IMR-90 (cell line): ENCODE results near the gene C14orf93. TPM values are rescaled to one million over a fixed set of nuclear protein-coding genes. Genes with fewer than 3 reads are reported as not detected.

ENCODE experiments used
- ATAC-seq: fragments of 200-7000 bp; cut with Tn5 transposase; 2 replicates; pipeline ENCODE4 v1.9.1; 2020; ENCODE audit warnings: low read depth, mild to moderate bottlenecking, moderate library complexity
- BruUV-seq: library from RNA; stranded (reverse); fragments of 400-500 nt; replicated peaks from 2 replicates; lab custom pipeline; 2021; lab: Mats Ljungman, UMichigan
- CTCF ChIA-PET: fragments of 300-600 bp; formaldehyde crosslinking; extraction: SDS; loops from one replicate; lab custom pipeline; 2021; ENCODE audit warnings: antibody characterized with exemption; lab: Yijun Ruan, JAX
- POLR2A ChIA-PET: fragments of 300-600 bp; sonication (Branson Sonifier 250); formaldehyde crosslinking; loops from one replicate; lab custom pipeline; 2022; ENCODE audit warnings: antibody characterized with exemption; ENCODE audit not compliant: unreplicated experiment; lab: Charles Lee
- DNase-seq: peaks from one replicate; pipeline ENCODE4 v3.0.0; 2013
- H2AFZ ChIP-seq: replicated peaks from 2 replicates; pipeline ENCODE3; 2013; ENCODE audit warnings: low read length, mild to moderate bottlenecking; ENCODE audit not compliant: poor library complexity
- H2AK5ac ChIP-seq: 2 replicates; pipeline ENCODE4 v1.6.1; 2013; ENCODE audit warnings: low read depth, low read length, inconsistent platforms
- H2AK9ac ChIP-seq: replicated peaks from 2 replicates; pipeline ENCODE3; 2013; ENCODE audit warnings: mild to moderate bottlenecking, low read depth, low read length, moderate library complexity; ENCODE audit not compliant: poor library complexity
- H2BK120ac ChIP-seq: 2 replicates; pipeline ENCODE4 v1.6.1; 2013; ENCODE audit warnings: low read depth, low read length, inconsistent platforms
- H2BK15ac ChIP-seq: 3 replicates; pipeline ENCODE4 v1.6.1; 2013; ENCODE audit warnings: low read depth, low read length, inconsistent platforms
- H2BK20ac ChIP-seq: 2 replicates; pipeline ENCODE4 v1.6.1; 2013; ENCODE audit warnings: low read depth, mild to moderate bottlenecking, inconsistent platforms, low read length, moderate library complexity
- H2BK5ac ChIP-seq: 2 replicates; pipeline ENCODE4 v1.6.1; 2013; ENCODE audit warnings: mild to moderate bottlenecking, low read depth, low read length, inconsistent platforms; ENCODE audit not compliant: poor library complexity, severe bottlenecking
- H3K14ac ChIP-seq: replicated peaks from 2 replicates; pipeline ENCODE4 v1.6.1; 2013; ENCODE audit warnings: low read depth, low read length, inconsistent platforms
- H3K18ac ChIP-seq: 2 replicates; pipeline ENCODE4 v1.6.1; 2013; ENCODE audit warnings: low read depth, low read length, control low read depth
- H3K23ac ChIP-seq: 2 replicates; pipeline ENCODE4 v1.6.1; 2013; ENCODE audit warnings: low read depth, low read length, inconsistent platforms
- H3K27ac ChIP-seq: 2 replicates; pipeline ENCODE4 v1.5.1; 2013; ENCODE audit warnings: mild to moderate bottlenecking, control low read depth, low read length; ENCODE audit not compliant: insufficient read depth
- H3K27me3 ChIP-seq: 2 replicates; pipeline ENCODE4 v1.6.1; 2013; ENCODE audit warnings: low read length; ENCODE audit not compliant: control insufficient read depth, insufficient read depth
- H3K36me3 ChIP-seq: 2 replicates; pipeline ENCODE4 v1.6.1; 2013; ENCODE audit warnings: low read length, mixed read lengths; ENCODE audit not compliant: control insufficient read depth, insufficient read depth
- H3K4ac ChIP-seq: 2 replicates; pipeline ENCODE4 v1.6.1; 2013; ENCODE audit warnings: low read depth, low read length, inconsistent platforms
- H3K4me1 ChIP-seq: 2 replicates; pipeline ENCODE4 v1.6.1; 2013; ENCODE audit warnings: low read length, mixed read lengths; ENCODE audit not compliant: control insufficient read depth, insufficient read depth
- H3K4me2 ChIP-seq: 2 replicates; pipeline ENCODE4 v1.6.1; 2013; ENCODE audit warnings: low read depth, mild to moderate bottlenecking, control low read depth, low read length, moderate library complexity
- H3K4me3 ChIP-seq: 2 replicates; pipeline ENCODE4 v1.5.1; 2013; ENCODE audit warnings: low read depth, mild to moderate bottlenecking, control low read depth, low read length, moderate library complexity; ENCODE audit not compliant: insufficient read depth
- H3K56ac ChIP-seq: 2 replicates; pipeline ENCODE4 v1.6.1; 2013; ENCODE audit warnings: low read length, inconsistent platforms; ENCODE audit not compliant: insufficient read depth; ENCODE audit errors: extremely low read depth
- H3K79me1 ChIP-seq, 2 experiments: 2 replicates each; pipeline ENCODE4 v1.6.1; 2013; ENCODE audit warnings: low read length in 2 of 2, inconsistent platforms in 1 of 2, low read depth in 1 of 2
- H3K9ac ChIP-seq: 2 replicates; pipeline ENCODE4 v1.6.1; 2013; ENCODE audit warnings: low read depth, low read length, control low read depth
- H3K9me1 ChIP-seq: 2 replicates; pipeline ENCODE4 v1.6.1; 2013; ENCODE audit warnings: low read length, inconsistent platforms; ENCODE audit not compliant: insufficient read depth
- H3K9me3 ChIP-seq: 2 replicates; pipeline ENCODE4 v1.6.1; 2013; ENCODE audit warnings: low read length; ENCODE audit not compliant: control insufficient read depth, insufficient read depth
- H4K20me1 ChIP-seq: 2 replicates; pipeline ENCODE4 v1.6.1; 2013; ENCODE audit warnings: low read length, inconsistent platforms; ENCODE audit not compliant: insufficient read depth
- H4K5ac ChIP-seq: 2 replicates; pipeline ENCODE4 v1.6.1; 2013; ENCODE audit warnings: mild to moderate bottlenecking, low read depth, low read length, control low read depth
- H4K8ac ChIP-seq, 2 experiments: 2 replicates each; pipeline ENCODE4 v1.6.1; 2013; ENCODE audit warnings: low read depth in 2 of 2, low read length in 2 of 2, control low read depth in 1 of 2, inconsistent platforms in 1 of 2
- H4K91ac ChIP-seq: 2 replicates; pipeline ENCODE4 v1.6.1; 2013; ENCODE audit warnings: low read depth, low read length, inconsistent platforms; ENCODE audit not compliant: insufficient read depth
- RCOR1 ChIP-seq: IDR thresholded peaks from 2 replicates; pipeline ENCODE4 v1.6.1; 2012; ENCODE audit warnings: mild to moderate bottlenecking, low read length, improper control_type of control experiment; ENCODE audit not compliant: insufficient replicate concordance
- WGBS, 2 experiments: methylation state at CpG; one replicate each; pipeline versions ENCODE4 v1.1.5 to v1.1.7; 2013; ENCODE audit warnings: missing lambda C conversion rate in 2 of 2; ENCODE audit not compliant: insufficient read length in 1 of 2; ENCODE audit errors: extremely low coverage in 2 of 2; 5-methylcytosine and 5-hydroxymethylcytosine counted together
- dilution Hi-C: fragments of 300-500 bp; cut with HindIII; formaldehyde crosslinking; loops from one replicate; pipeline ENCODE4 v1.14.3; 2018; ENCODE audit warnings: low sequenced_read_pairs; ENCODE audit not compliant: unreplicated experiment
- in situ Hi-C: fragments of 300-500 bp; cut with MboI; formaldehyde crosslinking; loops from 3 replicates; pipeline ENCODE4 v1.14.3; 2019; ENCODE audit warnings: low sequenced_read_pairs, inconsistent platforms, mixed read lengths
- intact Hi-C: fragments of 100-400 bp; cut with micrococcal nuclease; formaldehyde crosslinking; loops from 2 replicates; pipeline ENCODE4 v1.10.0; 2022
- polyA plus RNA-seq, 3 experiments: library from polyadenylated mRNA; depleted of rRNA; stranded (reverse); fragments of >200 nt; gene quantifications; 2 replicates each; pipeline ENCODE4 v1.2.3, GENCODE V29; 2012; ENCODE audit warnings: low replicate concordance in 1 of 3
- total RNA-seq: library from RNA; depleted of rRNA; stranded (reverse); fragments of >200 nt; gene quantifications from 2 replicates; pipeline ENCODE4 v1.2.3, GENCODE V29; 2012

The C14orf93 gene
- total and polyA plus RNA-seq, 2 of the 4 experiments (the other 2 are of a cell fraction), result 5.4 to 5.7 TPM

DNA sequence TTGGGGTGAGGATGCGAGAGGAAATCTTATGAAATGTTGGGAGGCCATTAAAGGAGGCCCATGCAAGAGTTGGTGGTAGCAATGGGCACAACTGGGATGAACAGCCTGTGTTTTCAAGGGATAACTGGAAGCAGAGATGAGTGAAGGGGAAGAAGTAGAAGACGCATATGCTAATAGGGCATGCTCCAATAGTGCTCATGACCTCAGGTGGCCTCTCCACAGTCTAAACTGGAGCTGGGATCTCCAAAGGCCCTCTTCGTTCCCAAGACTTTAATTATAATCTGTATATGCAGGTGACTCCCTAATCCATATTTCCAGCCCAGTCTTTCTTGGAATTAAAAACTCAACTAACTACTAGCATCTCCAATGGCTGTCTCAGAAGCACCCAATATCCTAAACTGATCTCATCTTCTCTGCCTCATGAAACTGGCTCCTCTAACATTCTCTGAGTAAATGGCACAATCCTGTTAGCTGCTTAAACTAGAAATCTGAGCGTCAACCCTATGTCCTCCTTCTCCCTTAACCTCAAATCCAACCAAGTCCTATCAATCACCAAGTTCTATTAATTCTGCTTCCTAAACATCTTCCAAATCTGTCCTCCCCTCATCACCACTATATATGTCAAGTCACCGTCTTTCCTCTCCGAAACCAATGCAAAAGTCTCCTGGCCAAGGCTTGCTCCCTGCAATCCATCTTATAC lies 24.8 kb downstream of the C14orf93 start:
- Histone ChIP-seq H3K23ac (no peak overlapping the region), H4K8ac (no peak overlapping the region), H3K14ac (0 out of 2 replicates have a peak overlapping the region, but pooled peaks have one; percentile 28), H2BK20ac (no peak overlapping the region), H2AK5ac (no peak overlapping the region), H2BK5ac (no peak overlapping the region), H3K4me3 (no peak overlapping the region), H3K18ac (no peak overlapping the region), H4K5ac (no peak overlapping the region), H2BK120ac (no peak overlapping the region), H3K4me2 (no peak overlapping the region), H4K20me1 (no peaks in the 10 kb centered on the region), H2AK9ac (no peak overlapping the region), H2BK15ac (no peak overlapping the region), H3K27me3 (no peaks in the 10 kb centered on the region), H3K4me1 (no peaks in the 10 kb centered on the region; the same call in 1 of the 2 replicates), H4K91ac (no peak overlapping the region), H3K27ac (no peak overlapping the region), H3K9me1 (no peaks in the 10 kb centered on the region), H3K9me3 (no peaks in the 10 kb centered on the region), H3K4ac (no peak overlapping the region), H3K79me1 (peaks cover 0 to 21% of the 10 kb centered on the region in 2 experiments; a peak in 2 of 4 replicates), H2AFZ (no peak overlapping the region), H3K36me3 (no peaks in the 10 kb centered on the region), H3K56ac (no peak overlapping the region), H3K9ac (no peak overlapping the region)
- ChIA-PET CTCF (interaction anchor here (0.5 to 2.8 kb wide), 6 partner anchors 11 to 77 kb away, joined by 3 to 13 read pairs (median 8); partner anchors contain the start of gene CDH24), POLR2A (interaction anchor here (0.6 kb wide), 1 partner anchor 42 kb away, joined by 3 read pairs; no protein-coding TSS in a partner anchor)
- ATAC-seq (no peak), DNase-seq (no peak)
- dilution Hi-C loops, result no loop called here
- in situ Hi-C loops, result no loop called here
- WGBS, 2 experiments, result 93% methylated on average over 4 of the region's 6 CpGs; no CpG with 5 or more reads in 1 of the 2 experiments
- TF ChIP-seq RCOR1, result no peak
- intact Hi-C loops, result loop anchor here (5.0 to 10.0 kb wide), 5 partner anchors 113 to 598 kb away; partner anchors contain the start of genes LRP10, MMP14 and SLC7A8
- no TSS peak for BruUV-seq
